GM12878 (cell line): ENCODE data around the gene RAC3. TPM values are rescaled to one million over a fixed set of nuclear protein-coding genes. Genes with fewer than 3 reads are reported as not detected.

Source experiments
- ATAC-seq: fragments of 200-7000 bp; cut with Tn5 transposase; 3 replicates; pipeline ENCODE4 v1.9.1; 2020; ENCODE audit warnings: mild to moderate bottlenecking, moderate library complexity
- BruUV-seq: library from RNA; stranded (reverse); fragments of 400-500 nt; replicated peaks from 2 replicates; lab custom pipeline; 2021; lab: Mats Ljungman, UMichigan
- CTCF ChIA-PET: fragments of 300-600 bp; sonication (Branson Sonifier 250); formaldehyde crosslinking; extraction: SDS; loops from one replicate; lab custom pipeline; 2021; ENCODE audit warnings: inconsistent platforms; lab: Yijun Ruan, JAX
- POLR2A ChIA-PET: fragments of 350-600 bp; formaldehyde crosslinking; extraction: SDS; loops from one replicate; lab custom pipeline; 2021; ENCODE audit warnings: inconsistent platforms; lab: Charles Lee
- RAD21 ChIA-PET: fragments of 300-600 bp; sonication (Branson Sonifier 250); formaldehyde crosslinking; loops from one replicate; lab custom pipeline; 2023; ENCODE audit warnings: antibody characterized with exemption; ENCODE audit not compliant: unreplicated experiment; lab: Charles Lee
- SMC1A ChIA-PET: fragments of 300-600 bp; sonication (Branson Sonifier 250); formaldehyde crosslinking; loops from one replicate; lab custom pipeline; 2023; ENCODE audit not compliant: unreplicated experiment, uncharacterized antibody; lab: Charles Lee
- DNase-seq: peaks from one replicate; pipeline ENCODE4 v3.0.0-alpha.2; 2011; ENCODE audit warnings: low read depth, low spot score
- FAIRE-seq: peaks from 3 replicates; lab custom pipeline; 2011; peaks lifted over from hg19 to GRCh38; lab: Jason Lieb, UNC
- H2AFZ ChIP-seq: 2 replicates; pipeline ENCODE4 v1.6.0; 2011; ENCODE audit warnings: low read depth, low read length, control low read depth; ENCODE audit not compliant: control insufficient read depth
- H3K27ac ChIP-seq: 2 replicates; pipeline ENCODE4 v1.5.1; 2011; ENCODE audit warnings: control low read depth; ENCODE audit not compliant: control insufficient read depth, insufficient read depth
- H3K27me3 ChIP-seq, 2 experiments: replicated peaks in 1 of 2; 2 replicates each; pipeline versions ENCODE4 v1.6.0 to v1.6.1; 2011; ENCODE audit warnings: low read length in 1 of 2; ENCODE audit not compliant: control insufficient read depth in 2 of 2, insufficient read depth in 2 of 2
- H3K36me3 ChIP-seq, 2 experiments: 2 replicates each; pipeline ENCODE4 v1.5.1; 2011; ENCODE audit warnings: low read length in 1 of 2; ENCODE audit not compliant: control insufficient read depth in 2 of 2, insufficient read depth in 2 of 2
- H3K4me1 ChIP-seq: 2 replicates; pipeline ENCODE4 v1.6.1; 2011; ENCODE audit warnings: mild to moderate bottlenecking, low read length, moderate library complexity, mixed read lengths; ENCODE audit not compliant: control insufficient read depth, insufficient read depth
- H3K4me2 ChIP-seq: 2 replicates; pipeline ENCODE4 v1.6.0; 2011; ENCODE audit warnings: control low read depth; ENCODE audit not compliant: control insufficient read depth, insufficient read depth
- H3K4me3 ChIP-seq: fragments of 200-600 bp; sonication (generic); 2 replicates; pipeline ENCODE4 v1.5.1; 2016
- H3K79me2 ChIP-seq: 2 replicates; pipeline ENCODE4 v1.6.0; 2011; ENCODE audit warnings: low read length; ENCODE audit not compliant: control insufficient read depth, insufficient read depth
- H3K9ac ChIP-seq: 2 replicates; pipeline ENCODE4 v1.8.0; 2011; ENCODE audit warnings: low read length, control low read depth, mixed read lengths; ENCODE audit not compliant: control insufficient read depth, insufficient read depth
- H3K9me3 ChIP-seq: replicated peaks from 3 replicates; pipeline ENCODE4 v1.5.1; 2011; ENCODE audit warnings: mild to moderate bottlenecking, low read length; ENCODE audit not compliant: control insufficient read depth, insufficient read depth
- H4K20me1 ChIP-seq: 2 replicates; pipeline ENCODE4 v1.6.0; 2011; ENCODE audit not compliant: control insufficient read depth, insufficient read depth
- BHLHE40 ChIP-seq, 2 experiments: fragments of 450-650 bp in 1 of 2; IDR thresholded peaks; 2 replicates each; pipeline ENCODE4 v1.6.1; 2011 to 2017; ENCODE audit warnings: low read depth in 2 of 2, borderline replicate concordance in 1 of 2, improper control_type of control experiment in 1 of 2, low read length in 1 of 2, mild to moderate bottlenecking in 1 of 2
- CREM ChIP-seq: IDR thresholded peaks from 2 replicates; pipeline ENCODE4 v1.6.1; 2014; ENCODE audit warnings: antibody characterized with exemption, low read depth
- E2F8 ChIP-seq: fragments of 450-650 bp; IDR thresholded peaks from 2 replicates; pipeline ENCODE4 v1.6.1; 2018; ENCODE audit warnings: mild to moderate bottlenecking, low read depth, moderate library complexity; ENCODE audit not compliant: partially characterized antibody
- FOS ChIP-seq: IDR thresholded peaks from 3 replicates; pipeline ENCODE4 v1.6.1; 2011; ENCODE audit warnings: borderline replicate concordance; ENCODE audit not compliant: insufficient read length; ENCODE audit errors: extremely low read depth
- FOXK2 ChIP-seq: fragments of 450-650 bp; IDR thresholded peaks from 2 replicates; pipeline ENCODE4 v1.6.1; 2017; ENCODE audit warnings: mild to moderate bottlenecking, moderate library complexity
- MTA3 ChIP-seq: IDR thresholded peaks from 2 replicates; pipeline ENCODE4 v1.6.1; 2012; ENCODE audit warnings: low read length, inconsistent platforms, borderline replicate concordance
- PML ChIP-seq: IDR thresholded peaks from 2 replicates; pipeline ENCODE4 v1.6.1; 2012; ENCODE audit warnings: low read length, inconsistent platforms
- POU2F2 ChIP-seq: IDR thresholded peaks from 3 replicates; pipeline ENCODE4 v1.6.1; 2011; ENCODE audit warnings: low read depth, mild to moderate bottlenecking, low read length, borderline replicate concordance
- SMARCA5 ChIP-seq: fragments of 450-650 bp; IDR thresholded peaks from 2 replicates; pipeline ENCODE4 v1.6.1; 2017; ENCODE audit warnings: mild to moderate bottlenecking
- SRF ChIP-seq, 2 experiments: IDR thresholded peaks; 2 replicates each; pipeline ENCODE4 v1.6.1; 2011; ENCODE audit warnings: low read depth in 2 of 2, low read length in 2 of 2, mild to moderate bottlenecking in 1 of 2, moderate library complexity in 1 of 2
- ZNF274 ChIP-seq: IDR thresholded peaks from one replicate; pipeline ENCODE4 v1.8.0; 2011; ENCODE audit not compliant: insufficient read length, insufficient read depth
- WGBS: methylation state at CpG from one replicate; pipeline ENCODE4 v1.1.6; 2016; ENCODE audit warnings: low lambda C conversion rate; ENCODE audit not compliant: insufficient replicate concordance, insufficient coverage; ENCODE audit errors: missing lambda C conversion rate; 5-methylcytosine and 5-hydroxymethylcytosine counted together
- in situ Hi-C: fragments of 300-500 bp; cut with MboI; formaldehyde crosslinking; loops from 9 replicates; pipeline ENCODE4 v1.14.3; 2018; ENCODE audit warnings: mixed read lengths
- intact Hi-C: fragments of 100-400 bp; cut with micrococcal nuclease; formaldehyde crosslinking; loops from one replicate; pipeline ENCODE4 v1.14.2; 2022; ENCODE audit not compliant: unreplicated experiment
- polyA plus RNA-seq, 11 experiments: library from polyadenylated mRNA; depleted of rRNA in 4 of 11; unstranded in 6 of 11; stranded (reverse) in 5 of 11; fragments of >200 nt; fragmentation: Nextera tagmentation in 4 of 11; fragmentation: Illumina TruSeq in 1 of 11; extraction: Ambion mirVana in 4 of 11; extraction: Trizol in 1 of 11; gene quantifications; 1 replicate in 1 of 11; 2 replicates in 10 of 11; pipeline versions ENCODE4 v1.2.1 to v1.2.3, GENCODE V29; 2011 to 2016; ENCODE audit warnings: inconsistent platforms in 2 of 11, missing spikeins in 2 of 11, low read depth in 1 of 11
- total RNA-seq, 4 experiments: library from RNA; depleted of rRNA in 3 of 4; stranded (reverse); fragments of >200 nt in 3 of 4; fragmentation: Illumina TruSeq in 1 of 4; extraction: Trizol in 1 of 4; gene quantifications; 2 replicates each; pipeline versions ENCODE4 v1.2.1 to v1.2.3, GENCODE V29; 2013 to 2021
- TF ChIP-seq, protein P1 (sequence below): IDR thresholded peaks from 2 replicates; pipeline ENCODE4 v1.6.1; 2011; ENCODE audit warnings: borderline replicate concordance, low read depth, mild to moderate bottlenecking, moderate library complexity, low read length; ENCODE audit not compliant: insufficient read depth, poor library complexity, severe bottlenecking

Gene RAC3
- total and polyA plus RNA-seq, 10 of the 15 experiments (the other 5 are each of a cell fraction or from before 2014, with no cell fraction given): 0.11 to 32.9 (median 6.7) TPM

DNA sequence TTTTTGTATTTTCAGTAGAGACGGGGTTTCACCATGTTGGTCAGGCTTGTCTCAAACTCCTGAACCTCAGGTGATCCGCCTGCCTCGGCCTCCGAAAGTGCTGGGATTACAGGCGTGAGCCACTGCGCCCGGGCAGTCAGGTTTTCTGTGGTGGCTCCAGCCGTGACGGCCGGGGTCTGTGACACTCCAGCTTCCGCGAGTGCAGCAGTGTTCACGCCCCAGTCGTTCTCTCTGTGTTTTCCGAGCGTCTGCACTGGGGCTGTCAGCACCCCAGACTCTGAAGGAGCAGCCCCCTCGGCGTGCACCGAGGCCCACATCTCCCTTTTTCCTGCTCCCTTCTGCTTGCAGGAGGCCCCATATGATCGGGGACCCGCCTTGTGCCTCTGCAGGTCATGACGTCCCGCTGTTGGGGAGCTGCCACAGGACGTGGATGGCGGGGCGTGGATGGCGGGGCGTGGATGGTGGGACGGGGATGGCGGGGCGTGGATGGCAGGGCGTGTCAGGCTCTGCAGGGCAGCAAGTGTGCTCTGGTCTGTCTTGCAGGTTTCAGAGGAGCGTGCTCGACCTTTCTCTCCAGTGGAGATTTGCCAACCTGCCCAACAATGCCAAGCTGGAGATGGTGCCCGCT, 48.4 kb upstream of the RAC3 start:
- in situ Hi-C loops (no loop called here), intact Hi-C loops (no loop called here)
- FAIRE-seq (no peak), DNase-seq (no peak), ATAC-seq (no peak)
- peaks cover 3 to 10% of the 10 kb centered on the region in 2 experiments; a peak in 3 of 4 replicates for H3K36me3 ChIP-seq
- H3K4me1 ChIP-seq: peaks cover 7% of the 10 kb centered on the region
- 93% methylated on average over 27 of the region's 35 CpGs for WGBS
- H3K79me2 ChIP-seq: no peaks in the 10 kb centered on the region
- H3K4me3 ChIP-seq: no peak overlapping the region
- no peak overlapping the region for H3K27ac ChIP-seq
- ChIA-PET RAD21 (no interaction called here), CTCF (no interaction called here), POLR2A (no interaction called here), SMC1A (no interaction called here)
- no peak overlapping the region for H2AFZ ChIP-seq
- TF ChIP-seq MTA3 (no peak), FOXK2 (no peak)
- no peaks in the 10 kb centered on the region for H4K20me1 ChIP-seq
- no TSS peak for BruUV-seq
- no peak overlapping the region for H3K4me2 ChIP-seq
- H3K27me3 ChIP-seq: no peaks in the 10 kb centered on the region
- no peak overlapping the region for H3K9ac ChIP-seq
- H3K9me3 ChIP-seq: no peaks in the 10 kb centered on the region

- no peaks in the 10 kb centered on the region for H4K20me1 ChIP-seq
- ChIA-PET RAD21 (no interaction called here), POLR2A (no interaction called here), CTCF (no interaction called here), SMC1A (interaction anchor here (0.6 to 0.7 kb wide), 2 partner anchors 128 to 152 kb away, joined by 3 read pairs; no protein-coding TSS in a partner anchor)
- FAIRE-seq: no peak
- no peaks in the 10 kb centered on the region for H3K27me3 ChIP-seq
- no peak for DNase-seq
- H2AFZ ChIP-seq: no peak overlapping the region
- H3K9me3 ChIP-seq: no peaks in the 10 kb centered on the region
- in situ Hi-C loops: no loop called here
- 93% methylated on average over 25 of the region's 26 CpGs for WGBS
- H3K4me1 ChIP-seq: peaks cover 3% of the 10 kb centered on the region
- intact Hi-C loops: no loop called here
- H3K36me3 ChIP-seq: peaks cover 3 to 10% of the 10 kb centered on the region in 2 experiments; a peak in 3 of 4 replicates
- H3K27ac ChIP-seq: no peak overlapping the region
- H3K9ac ChIP-seq: no peak overlapping the region
- no peak overlapping the region for H3K4me2 ChIP-seq
- no peaks in the 10 kb centered on the region for H3K79me2 ChIP-seq
- H3K4me3 ChIP-seq: no peak overlapping the region
- no TSS peak for BruUV-seq
- ATAC-seq: no peak
- no peak for TF ChIP-seq E2F8
- TF ChIP-seq CREM: no peak
- TF ChIP-seq PML: no peak
- TF ChIP-seq, protein P1, sequence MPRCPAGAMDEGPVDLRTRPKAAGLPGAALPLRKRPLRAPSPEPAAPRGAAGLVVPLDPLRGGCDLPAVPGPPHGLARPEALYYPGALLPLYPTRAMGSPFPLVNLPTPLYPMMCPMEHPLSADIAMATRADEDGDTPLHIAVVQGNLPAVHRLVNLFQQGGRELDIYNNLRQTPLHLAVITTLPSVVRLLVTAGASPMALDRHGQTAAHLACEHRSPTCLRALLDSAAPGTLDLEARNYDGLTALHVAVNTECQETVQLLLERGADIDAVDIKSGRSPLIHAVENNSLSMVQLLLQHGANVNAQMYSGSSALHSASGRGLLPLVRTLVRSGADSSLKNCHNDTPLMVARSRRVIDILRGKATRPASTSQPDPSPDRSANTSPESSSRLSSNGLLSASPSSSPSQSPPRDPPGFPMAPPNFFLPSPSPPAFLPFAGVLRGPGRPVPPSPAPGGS: no peak
- TF ChIP-seq SMARCA5: no peak
- TF ChIP-seq ZNF274: no peak
- TF ChIP-seq SRF (IDR thresholded peaks at IDR 0.05; ENCODE audit: low read depth in 2 of 2, low read length in 2 of 2): no peak
- TF ChIP-seq FOS: no peak
- no peak for TF ChIP-seq BHLHE40 (IDR thresholded peaks at IDR 0.05; ENCODE audit: borderline replicate concordance in 1 of 2, low read depth in 2 of 2, low read length in 1 of 2)
- TF ChIP-seq POU2F2: no peak
Measured at GRCh38 chr17:81983639-81984373, 47.7 kb upstream of the RAC3 start.
